ENCODE data around the gene SCUBE1.

Gene SCUBE1

DNA sequence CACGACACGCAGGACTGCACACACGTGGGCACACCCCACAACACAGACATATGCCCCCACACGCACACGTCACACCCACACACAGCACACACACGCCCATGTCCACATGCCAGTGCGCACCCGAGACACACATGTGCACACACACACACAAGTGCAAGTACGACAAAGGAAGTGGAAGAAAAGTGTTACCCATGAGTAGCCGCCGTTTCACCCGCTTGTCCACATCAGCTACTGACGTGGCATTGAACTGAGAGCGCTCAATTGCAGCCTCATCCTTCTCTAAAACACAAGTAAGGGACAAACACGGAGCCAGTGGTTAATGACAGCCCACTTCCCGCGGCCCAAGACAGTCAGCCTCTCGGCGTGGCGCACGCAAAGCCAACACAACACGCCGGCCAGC, 87.9 kb downstream of the SCUBE1 start:
- DNase-seq = no peak

DNA sequence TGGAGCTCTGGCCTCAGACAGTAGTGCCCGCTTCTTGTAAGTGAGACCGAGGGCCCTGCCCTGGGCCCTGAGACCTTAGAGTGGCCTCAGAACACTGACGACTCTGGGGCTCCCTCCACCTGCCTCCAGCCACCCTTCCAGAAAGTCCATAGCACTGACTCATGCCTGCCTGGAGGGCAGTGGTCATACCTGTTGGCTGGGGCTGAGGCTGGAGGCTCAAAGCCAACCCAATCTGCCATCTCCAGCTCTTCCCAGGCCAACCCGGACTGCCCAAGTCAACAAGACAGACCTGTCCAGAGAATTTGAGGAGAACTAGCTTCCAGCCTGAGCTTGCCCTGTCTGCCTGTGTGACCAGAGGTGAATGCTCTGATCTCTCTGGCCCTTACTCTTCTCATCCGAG, 89.3 kb downstream of the SCUBE1 start:
- no peak for DNase-seq

DNA sequence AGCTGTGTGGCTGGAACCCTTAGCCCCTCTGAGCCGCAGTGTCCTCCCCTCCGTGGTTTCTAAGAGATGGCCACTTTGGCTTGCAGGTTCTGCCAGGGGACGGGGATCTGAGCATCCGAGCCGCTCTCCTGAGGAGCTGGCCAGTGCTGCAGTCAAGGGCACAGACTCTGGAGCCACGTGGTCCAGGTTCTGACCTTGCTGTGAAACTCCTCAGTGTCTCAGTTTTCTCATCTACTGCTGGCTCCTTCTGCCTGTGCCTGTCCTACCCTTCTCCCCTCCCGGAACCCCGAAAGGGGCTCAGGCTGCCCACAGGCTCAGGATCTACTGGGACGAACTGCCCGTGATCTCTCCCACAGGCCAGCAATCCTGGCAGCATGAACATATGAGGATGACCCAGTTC, 90.9 kb downstream of the SCUBE1 start:
- DNase-seq = no peak

DNA sequence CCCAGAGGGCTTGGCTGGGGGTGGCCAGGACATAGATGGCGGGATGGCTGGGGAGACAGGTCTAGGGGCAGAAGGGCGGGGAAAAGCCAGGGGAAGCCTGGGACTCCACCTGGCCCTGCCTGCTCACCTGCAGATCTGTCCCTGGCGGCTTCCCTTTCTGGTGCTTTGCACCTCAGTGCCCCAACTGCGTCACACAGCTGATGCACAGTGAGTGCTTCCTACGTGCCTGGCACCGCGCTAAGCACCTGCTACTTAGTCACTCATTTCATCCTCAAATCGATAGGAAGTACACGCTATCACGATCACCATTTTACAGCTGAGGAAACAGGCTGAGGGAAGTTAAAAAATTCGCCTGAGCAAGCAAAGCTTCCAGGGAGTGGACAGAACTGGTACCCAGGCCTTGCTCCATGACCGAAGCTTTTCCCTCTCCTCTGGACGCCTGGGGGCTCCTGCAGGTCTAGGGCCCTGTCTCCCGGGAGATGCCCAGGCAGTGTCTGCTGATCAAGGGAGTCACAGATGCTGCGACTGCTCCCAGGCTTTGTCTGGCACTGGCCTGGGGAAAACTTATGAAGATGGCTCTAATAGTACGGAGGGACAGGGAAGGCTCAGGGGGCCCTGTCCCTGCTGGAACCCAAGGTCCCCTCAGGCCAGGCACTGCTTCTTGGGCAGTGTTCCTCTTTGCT, 93.2 kb downstream of the SCUBE1 start:
- no peak for DNase-seq

DNA sequence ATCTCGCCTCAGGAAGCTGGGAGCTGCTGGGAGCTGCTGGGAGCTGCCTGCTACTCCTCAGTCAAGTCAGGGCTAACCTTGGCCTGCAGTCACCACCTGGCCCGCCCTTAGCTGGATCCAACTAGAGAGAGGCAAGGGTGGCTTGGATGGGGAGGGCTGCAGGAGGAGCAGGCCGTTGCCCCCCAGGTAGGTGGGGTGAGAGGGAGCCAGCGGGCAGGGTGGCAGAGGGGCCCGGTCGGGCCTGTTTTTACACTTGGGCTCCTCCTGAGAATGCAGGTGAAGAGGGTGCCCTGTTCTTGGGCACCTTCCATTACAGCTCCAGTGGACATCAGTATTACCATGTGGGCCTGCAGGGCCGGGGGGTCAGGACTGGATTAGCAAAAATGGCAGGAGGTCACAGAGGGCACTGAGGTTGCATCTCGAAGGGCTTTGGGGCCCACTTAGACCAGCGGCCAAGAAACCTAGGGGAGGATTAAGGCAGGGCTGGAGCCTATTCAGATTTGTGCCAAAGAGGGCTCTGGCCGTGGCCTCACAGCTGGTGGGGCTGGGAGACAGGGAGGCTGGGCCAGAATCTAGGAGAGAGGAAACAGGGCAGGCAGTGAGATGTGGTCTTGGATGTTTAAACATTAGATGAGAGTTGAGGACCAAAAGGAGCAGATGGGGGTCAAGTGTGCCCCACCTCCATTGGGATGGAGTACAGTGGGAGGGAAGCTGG, 95.5 kb downstream of the SCUBE1 start:
- DNase-seq = no peak

DNA sequence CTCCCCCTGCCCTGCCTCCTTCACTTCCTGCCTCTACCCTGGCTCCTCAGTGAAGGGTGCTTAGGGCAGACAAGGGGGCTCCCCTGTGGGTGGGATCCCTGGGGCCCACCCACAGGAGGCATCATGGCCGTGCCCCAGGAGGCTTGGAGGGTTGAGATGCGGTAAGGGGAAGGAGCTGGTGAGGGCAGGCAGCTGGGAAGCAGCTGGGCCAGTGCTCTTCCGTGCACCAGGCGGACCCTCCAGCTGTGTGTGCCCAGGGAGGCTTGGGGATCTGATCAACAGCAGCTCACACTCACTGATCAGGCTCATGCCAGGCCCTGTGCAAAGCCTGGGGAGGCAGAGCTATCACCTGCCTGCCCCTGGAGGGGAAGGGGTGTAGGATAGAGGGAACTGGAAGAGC, 97.0 kb downstream of the SCUBE1 start:
- DNase-seq = no peak

DNA sequence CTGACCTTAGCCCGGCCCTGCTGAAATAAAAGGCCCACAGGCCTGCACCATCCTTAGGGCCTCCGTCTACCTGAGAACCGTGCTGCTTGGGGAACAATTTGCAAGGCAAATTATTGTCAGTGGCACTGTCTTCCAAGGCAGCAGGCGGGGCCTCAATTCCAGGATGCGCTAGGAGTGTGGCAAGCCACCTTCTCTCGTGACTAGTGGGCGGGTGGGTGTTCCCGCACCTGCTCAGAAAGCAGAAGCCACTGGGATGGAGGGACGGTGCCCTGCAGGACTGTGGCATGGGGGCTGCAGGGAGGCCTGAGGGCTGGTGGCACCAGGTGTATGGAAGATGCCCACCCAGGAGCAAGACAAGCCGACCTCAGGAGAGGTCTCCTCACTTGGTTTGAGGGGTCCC, 97.5 kb downstream of the SCUBE1 start:
- DNase-seq = no peak

DNA sequence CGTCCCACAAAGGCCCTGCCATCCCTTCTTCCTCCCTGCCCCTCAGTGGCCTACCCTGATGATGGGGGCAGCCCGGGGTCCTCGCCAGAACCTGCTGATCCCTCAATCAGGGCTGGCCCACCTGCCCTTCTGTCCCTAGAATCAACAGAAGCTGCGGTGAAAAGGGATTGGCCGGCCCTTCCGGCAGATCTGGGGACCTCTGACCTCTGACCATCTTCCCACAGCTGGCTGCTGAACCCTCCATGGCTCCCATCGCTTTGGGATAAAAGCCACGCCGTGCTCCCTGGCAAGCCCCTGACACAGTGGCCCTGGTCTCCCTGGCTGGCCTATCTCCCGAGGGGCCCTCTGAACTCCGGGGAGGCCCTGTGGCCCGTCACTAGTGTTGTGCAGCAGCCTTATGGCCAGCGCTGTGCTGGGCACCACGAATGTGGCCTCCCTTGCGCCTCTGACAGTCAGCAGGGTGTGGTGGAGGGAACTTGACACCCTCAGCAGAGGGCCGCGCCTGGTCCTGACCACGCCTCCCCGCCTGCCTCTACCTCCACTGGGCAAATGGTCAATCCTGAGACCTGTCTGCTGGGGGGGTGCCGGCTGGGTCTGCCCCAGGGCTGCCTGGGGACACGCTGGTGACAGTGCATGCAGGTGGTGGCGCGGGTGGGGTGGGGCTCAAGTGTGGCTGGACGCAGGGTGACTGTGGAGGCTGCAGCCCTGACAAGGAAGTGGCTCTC, 98.2 kb downstream of the SCUBE1 start:
- no peak for DNase-seq

DNA sequence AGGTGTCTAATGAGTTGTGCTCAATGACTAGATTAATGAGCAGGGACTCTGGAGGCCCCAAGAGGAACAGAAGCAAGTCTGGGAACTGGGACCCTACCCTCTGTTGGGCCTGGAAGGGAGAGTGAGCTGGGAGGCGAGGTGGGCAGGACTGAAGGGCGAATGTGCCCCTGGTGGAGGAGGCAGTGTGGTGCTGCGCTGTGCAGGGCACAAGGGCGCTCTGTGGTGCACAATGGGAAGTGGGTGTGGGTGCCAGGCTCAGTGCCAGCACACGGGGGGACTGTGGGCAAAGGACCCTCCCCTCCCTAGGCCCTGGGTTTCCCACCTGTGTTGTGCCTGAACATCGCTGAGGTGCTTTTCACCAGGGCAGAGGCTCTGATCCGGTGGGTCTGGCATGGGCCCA, 98.8 kb downstream of the SCUBE1 start:
- no peak for DNase-seq

DNA sequence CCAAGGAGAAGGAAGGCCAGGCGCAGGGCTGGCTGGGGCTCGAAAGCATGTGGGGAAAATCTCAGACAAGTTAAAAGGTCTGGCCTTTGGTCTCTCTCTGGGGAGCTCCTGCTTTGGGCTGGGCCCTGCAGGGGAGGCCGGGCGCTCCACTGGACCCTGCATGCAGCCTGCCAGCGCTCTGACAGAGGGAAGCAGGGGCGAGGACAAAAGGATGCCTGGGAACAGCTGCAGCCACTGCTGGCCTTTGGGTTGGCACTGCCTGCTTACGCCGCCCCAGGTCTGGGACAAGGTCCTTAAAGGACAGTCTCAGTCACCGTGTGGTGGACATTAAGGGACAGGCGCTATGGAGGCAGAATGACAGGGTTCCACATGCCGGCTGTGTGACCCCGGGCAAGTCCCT, 99.8 kb downstream of the SCUBE1 start:
- DNase-seq = no peak

DNA sequence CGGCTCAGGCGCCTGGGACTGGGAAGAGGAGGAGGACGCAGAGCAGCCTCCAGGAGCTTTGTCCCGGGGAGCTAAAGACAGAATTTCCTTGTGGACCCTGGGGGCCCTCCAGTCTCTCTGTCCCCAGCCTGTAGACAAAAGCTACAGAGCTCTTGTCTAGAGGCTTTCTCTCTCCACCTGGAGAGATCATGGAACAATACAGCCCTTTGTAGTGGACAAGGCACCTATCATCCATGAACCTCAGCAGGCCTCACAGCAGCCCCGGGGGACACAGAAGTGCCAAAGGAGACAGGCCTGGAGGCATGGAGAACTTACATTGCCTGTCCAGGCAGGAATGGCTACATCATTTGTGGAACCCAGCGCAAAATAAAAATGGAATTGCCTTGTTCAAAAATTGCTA, 100.5 kb downstream of the SCUBE1 start:
- DNase-seq = no peak

DNA sequence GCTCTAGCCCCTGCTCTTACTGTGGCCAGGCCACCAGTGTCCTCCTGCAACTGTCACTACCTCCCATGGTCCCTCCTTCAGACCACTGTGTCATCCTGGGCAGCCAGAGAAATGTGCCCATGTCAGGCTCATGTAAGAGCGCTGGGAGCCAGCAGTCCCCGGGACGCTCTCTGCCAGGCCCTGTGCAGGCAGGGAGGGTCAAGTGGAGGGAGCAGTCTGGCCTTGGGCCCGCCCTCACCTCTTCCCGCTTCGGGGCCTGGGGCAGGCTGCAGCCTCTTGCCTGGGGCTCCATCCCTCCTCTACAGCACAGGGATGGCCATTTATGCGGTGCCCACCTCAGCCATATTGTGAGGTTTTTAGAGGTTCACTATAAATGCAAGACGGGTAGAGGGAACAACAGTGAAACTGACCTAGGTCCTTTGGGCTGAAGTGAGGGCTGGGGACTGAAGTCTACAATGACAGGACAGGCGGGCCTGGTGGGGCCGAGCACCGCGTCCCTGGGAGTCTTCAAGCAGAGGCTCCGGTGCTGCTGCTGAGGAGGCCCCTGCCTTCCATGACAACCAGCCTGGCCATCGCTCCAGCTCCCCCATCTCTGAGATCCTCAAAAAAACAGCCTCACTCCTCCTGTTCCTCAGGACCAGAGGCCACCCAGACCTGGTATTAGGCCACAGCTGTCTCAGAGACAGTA, 101.3 kb downstream of the SCUBE1 start:
- DNase-seq = no peak

DNA sequence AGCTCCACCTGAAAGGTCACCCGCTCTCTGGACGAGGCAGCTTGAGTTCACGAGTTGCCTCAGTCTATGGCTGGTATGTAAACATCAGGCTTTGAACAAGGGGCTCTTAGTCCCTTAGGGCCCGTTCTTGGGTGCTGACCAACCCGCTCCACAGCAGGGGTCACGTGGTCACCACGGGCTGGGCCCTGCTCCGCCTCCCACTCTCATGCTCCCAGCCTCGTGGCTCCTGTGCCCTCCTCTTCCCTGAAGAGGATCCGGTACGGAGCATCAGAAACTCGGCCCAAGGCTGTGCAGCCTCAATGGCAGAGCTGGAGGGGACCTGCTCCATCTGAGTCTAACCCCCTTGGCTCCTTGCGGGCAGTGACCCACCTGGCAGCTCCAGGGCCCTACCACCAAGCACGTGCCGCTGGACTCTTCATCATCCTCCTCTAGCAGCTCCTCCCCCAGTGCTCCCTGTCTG, 102.0 kb downstream of the SCUBE1 start:
- no peak for DNase-seq

DNA sequence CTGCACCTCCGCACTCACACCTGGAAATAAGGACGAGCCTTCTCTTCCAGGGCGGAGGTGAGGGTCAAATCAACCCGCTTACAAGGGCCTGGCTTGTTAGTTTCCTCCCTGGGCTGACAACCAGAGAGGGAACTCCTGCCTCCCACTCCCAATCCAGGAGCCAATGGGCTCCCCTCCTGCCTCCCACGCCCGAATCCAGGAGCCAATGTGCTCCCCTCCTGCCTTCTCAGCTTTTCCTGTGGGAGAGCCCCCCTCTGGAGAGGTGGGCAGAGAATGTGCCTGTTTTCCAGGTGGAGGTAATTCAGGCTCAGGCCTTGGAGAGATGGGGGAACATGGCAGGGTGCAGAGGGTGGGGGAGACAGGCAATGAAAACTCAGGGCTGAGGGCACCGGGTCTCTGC, 102.6 kb downstream of the SCUBE1 start:
- no peak for DNase-seq

DNA sequence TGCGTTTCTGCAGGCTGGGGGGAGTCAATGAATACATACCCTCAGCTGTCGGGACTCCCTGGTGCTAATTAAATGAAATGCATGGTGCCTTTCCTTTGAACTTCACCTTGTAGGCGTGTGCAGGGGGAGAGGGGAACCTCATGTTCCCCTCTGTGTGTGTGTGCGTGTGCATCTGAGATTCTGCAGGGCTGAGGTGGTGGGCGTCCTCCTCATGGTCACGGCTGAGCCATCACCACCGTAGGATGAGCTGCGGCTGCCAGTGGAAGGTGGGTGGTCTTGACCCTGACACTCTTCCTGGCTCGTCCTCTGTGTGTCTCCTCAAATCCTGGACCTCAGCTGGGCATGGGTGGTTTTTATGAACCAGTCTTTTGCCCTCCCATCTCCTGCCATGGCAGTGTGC, 103.2 kb downstream of the SCUBE1 start:
- no peak for DNase-seq

DNA sequence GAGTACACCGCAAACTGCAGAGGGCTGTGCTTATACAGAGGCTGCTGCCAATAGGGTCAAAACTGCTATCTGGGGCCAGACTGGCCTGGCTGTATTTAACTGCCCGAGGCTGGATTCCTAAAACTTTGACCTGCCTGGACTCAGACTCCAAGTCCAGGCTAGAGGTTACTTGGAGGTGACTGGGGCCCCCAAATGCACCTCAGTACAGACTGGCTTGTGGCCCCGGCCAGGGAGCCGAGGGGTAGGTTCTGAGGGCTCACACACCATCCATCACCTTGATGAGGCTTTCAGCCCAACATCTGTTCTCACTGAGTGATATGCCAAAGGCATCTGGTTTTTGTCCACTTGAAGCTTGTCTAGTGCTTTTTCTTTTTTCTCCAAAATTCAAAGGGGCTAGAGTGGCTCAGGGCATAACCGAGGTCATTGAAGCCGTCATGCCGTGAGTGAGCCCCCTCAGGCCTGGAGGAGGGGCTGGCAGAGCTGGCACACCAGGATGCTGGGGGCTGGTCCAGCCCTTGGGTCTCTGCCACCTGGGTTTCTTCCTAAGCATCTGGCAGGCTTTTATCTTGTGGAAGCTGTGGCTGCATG, 103.9 kb downstream of the SCUBE1 start:
- DNase-seq = no peak

DNA sequence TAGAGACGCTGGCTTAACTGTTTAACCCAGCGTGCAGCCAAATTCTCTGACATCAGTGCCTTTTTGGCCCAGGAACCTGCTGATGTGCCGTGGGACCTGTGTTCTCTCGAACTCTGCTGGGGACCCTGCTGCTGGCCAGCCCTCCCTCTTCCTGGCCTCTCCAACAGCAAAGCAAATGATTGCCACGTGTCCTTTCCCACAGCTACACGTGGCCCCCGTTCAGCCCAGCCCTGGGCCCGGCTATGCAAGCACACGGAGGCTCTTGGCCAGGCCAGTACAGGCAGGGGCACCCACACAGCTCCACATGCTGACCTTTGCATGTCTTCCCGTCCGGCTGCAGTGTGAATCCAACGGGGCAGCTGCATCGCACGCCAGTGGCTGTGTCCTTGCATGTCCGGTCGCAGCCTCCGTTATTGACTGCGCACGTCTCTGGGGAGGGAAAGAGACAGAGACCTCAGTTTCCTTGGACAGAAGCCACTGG, 104.6 kb downstream of the SCUBE1 start:
- no peak for DNase-seq

DNA sequence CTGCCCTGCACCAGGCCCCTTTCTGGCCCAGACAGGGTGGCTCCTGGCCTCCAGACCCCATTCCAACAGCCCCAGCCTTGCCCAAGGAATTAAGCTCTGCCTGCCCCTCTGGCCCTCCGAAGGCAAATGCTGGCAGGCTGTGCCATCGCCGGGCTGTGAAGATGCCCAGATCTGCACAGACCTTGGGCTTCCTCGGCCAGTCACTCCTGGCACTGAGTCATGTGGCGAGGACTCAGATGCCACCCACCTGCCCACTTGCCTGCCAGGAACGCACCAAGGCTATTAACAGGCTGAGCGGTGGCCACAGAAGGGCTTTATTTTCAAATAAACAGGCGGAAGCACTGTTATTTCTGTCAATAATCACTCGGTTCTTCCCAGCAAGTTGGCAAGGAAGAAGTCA, 105.9 kb downstream of the SCUBE1 start:
- no peak for DNase-seq

DNA sequence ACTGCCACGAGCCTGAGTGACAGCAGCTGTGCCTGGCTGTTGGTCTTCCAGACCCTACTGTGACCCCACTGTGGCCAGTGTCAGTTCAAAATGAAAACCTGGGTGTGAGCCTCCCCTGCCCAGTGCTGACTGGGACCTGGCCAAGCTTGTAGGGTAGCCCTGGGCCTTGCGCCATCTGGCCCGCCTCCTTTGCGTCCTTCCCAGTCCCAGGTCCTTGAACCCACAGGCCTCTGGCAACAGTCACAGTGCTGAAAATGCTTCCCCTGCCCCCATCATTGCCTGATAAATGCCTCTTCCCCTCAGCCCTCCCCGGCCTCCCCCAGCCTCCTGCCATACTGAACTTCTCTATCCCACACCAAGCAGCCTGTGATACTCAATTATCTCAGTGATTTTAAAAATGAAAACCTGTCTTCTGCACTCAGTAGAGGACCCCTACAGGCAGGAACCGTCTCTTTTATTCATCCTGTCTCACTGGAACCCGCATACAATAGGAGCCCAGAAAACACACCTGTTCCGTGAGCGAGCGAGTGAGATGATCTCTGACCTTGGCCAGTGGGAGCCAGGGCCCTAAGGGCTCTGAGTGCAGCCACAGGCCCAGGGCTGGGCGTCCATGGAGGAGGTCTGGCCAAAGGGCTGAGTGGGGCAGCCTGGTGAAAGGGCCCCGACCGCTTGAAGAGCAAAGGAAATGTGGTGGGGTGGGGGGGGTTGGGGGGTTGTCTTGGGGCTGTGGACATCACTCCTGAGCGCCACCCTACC, 106.6 kb downstream of the SCUBE1 start:
- no peak for DNase-seq

DNA sequence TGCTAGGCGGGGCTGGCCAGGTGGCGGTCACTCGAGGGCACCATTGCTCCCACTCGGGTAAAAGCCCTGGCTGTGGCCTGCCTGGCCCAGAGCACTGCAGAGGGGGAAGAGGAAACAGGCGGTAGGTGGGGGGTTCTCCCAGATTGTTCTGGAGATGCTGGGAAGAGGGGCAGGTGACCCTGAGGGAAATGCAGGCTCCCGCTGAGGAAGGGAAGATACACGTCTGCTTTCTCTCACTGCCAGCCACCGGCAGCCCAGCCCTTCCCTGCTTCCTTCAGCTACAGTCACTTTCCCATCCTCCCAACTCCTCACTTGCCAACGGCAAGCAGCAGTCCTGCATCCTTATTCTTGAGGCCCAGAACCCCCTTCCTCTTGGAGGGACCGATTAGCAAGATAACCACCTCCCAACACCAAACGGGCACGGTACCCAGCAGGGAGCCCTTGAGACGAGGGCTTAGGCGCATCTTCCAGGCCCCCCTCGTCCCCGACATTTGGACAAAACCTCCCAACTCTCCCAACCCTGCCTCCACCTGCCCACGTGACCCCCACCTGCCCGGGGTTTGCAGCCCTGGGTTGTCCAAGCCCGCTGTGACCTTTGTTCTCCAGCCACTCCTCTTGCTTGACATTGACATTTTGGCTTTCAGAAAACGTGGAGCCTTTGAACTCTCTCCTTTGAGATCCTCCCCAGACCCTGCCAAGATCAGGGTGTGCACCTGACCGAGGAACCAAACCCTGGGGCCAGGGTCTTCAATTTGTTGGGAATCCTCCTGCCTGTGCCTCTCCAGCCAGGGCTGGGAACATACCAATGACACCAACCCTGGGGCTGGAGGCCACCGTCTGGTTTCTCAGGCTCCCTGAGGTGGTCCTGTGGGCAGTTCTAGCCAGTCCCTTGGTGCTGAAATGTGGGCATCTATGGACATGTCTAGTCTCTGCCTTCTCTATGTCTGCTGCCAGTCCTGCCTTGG, 107.4 kb downstream of the SCUBE1 start:
- no peak for DNase-seq

All from NCI-H774 (cell line).